Naive thymus-derived CD8-positive, alpha-beta T cell (primary cell): ENCODE data around the gene RARB. TPM values are rescaled to one million over a fixed set of nuclear protein-coding genes. Genes with fewer than 3 reads are reported as not detected.

ENCODE experiments used
- ATAC-seq, 2 donors: fragments of 150-1000 bp; cut with Tn5 transposase in 1 of 2; sonication (Bioruptor Pico), chemical (Tn5 transposase) in 1 of 2; 1 replicate in 1 of 2; 2 replicates in 1 of 2; pipeline ENCODE4 v1.10.0; 2021; ENCODE audit warnings: mild to moderate bottlenecking in 2 of 2, moderate library complexity in 2 of 2
- POLR2A ChIA-PET: fragments of 350-600 bp; sonication (Branson Sonifier 250); formaldehyde crosslinking; loops from one replicate; lab custom pipeline; 2021; ENCODE audit warnings: antibody characterized with exemption; lab: Charles Lee
- DNase-seq, 10 donors: peaks; one replicate each; pipeline versions ENCODE4 v3.0.0 to v3.0.0-alpha.2; 2020 to 2022
- H3K27ac Mint-ChIP-seq, 10 donors: one replicate each; pipeline ENCODE4 v1.8.0; 2020 to 2022; ENCODE audit warnings: mild to moderate bottlenecking in 10 of 10, mixed read lengths in 10 of 10, moderate library complexity in 4 of 10, inconsistent platforms in 1 of 10
- H3K27me3 Mint-ChIP-seq, 5 donors: one replicate each; pipeline ENCODE4 v1.8.0; 2021 to 2022; ENCODE audit warnings: mixed read lengths in 5 of 5
- H3K36me3 Mint-ChIP-seq, 3 donors: one replicate each; pipeline ENCODE4 v1.8.0; 2020 to 2022; ENCODE audit warnings: mixed read lengths in 3 of 3, mild to moderate bottlenecking in 2 of 3, inconsistent platforms in 1 of 3
- H3K4me1 Mint-ChIP-seq, 4 donors: one replicate each; pipeline ENCODE4 v1.8.0; 2021 to 2022; ENCODE audit warnings: mixed read lengths in 4 of 4
- H3K4me3 Mint-ChIP-seq, 10 donors: one replicate each; pipeline ENCODE4 v1.8.0; 2020 to 2022; ENCODE audit warnings: mild to moderate bottlenecking in 10 of 10, mixed read lengths in 10 of 10, moderate library complexity in 6 of 10, inconsistent platforms in 1 of 10
- H3K9me3 Mint-ChIP-seq, 9 donors: one replicate each; pipeline ENCODE4 v1.8.0; 2020 to 2022; ENCODE audit warnings: mixed read lengths in 9 of 9, mild to moderate bottlenecking in 3 of 9, inconsistent platforms in 1 of 9, moderate library complexity in 1 of 9
- polyA plus RNA-seq, 3 donors: library from polyadenylated mRNA; unstranded; fragments of 300-500 nt; fragmentation: Illumina TruSeq; gene quantifications; one replicate each; pipeline ENCODE4 v1.2.3, GENCODE V29; 2021
- total RNA-seq, 8 experiments: library from RNA in 2 of 8; stranded (reverse) in 2 of 8; gene quantifications; one replicate each; pipeline ENCODE4 v1.2.3 and lab custom pipeline; 2021 to 2026

The RARB gene
- total and polyA plus RNA-seq, 5 experiments from 2014 or later = 0.09 TPM; not detected in 4

- POLR2A ChIA-PET = no interaction called here
Observed at GRCh38 chr3:25508433-25508832, 80.4 kb downstream of the RARB start.

GRCh38 chr3:25508901-25509300 is 80.8 kb downstream of the RARB start:
- ATAC-seq (no peak), DNase-seq (no peak)
- no peaks in the 10 kb centered on the region for H3K36me3 Mint-ChIP-seq
- H3K27ac Mint-ChIP-seq = no peak overlapping the region
- H3K4me1 Mint-ChIP-seq = no peaks in the 10 kb centered on the region
- POLR2A ChIA-PET = no interaction called here
- H3K9me3 Mint-ChIP-seq = peaks cover 0 to 2% (median 0%) of the 10 kb centered on the region in 9 donors
- H3K4me3 Mint-ChIP-seq = no peak overlapping the region
- H3K27me3 Mint-ChIP-seq = peaks cover 3 to 11% (median 9%) of the 10 kb centered on the region in 5 donors

More at GRCh38 chr3:25508433-25508832, 80.4 kb downstream of the RARB start:
- Mint-ChIP-seq H3K27ac (no peak overlapping the region), H3K36me3 (no peaks in the 10 kb centered on the region), H3K27me3 (peaks cover 3 to 13% (median 10%) of the 10 kb centered on the region in 5 donors), H3K4me3 (no peak overlapping the region), H3K4me1 (no peaks in the 10 kb centered on the region), H3K9me3 (peaks cover 0 to 2% (median 0%) of the 10 kb centered on the region in 9 donors)
- no peak for ATAC-seq
- DNase-seq = no peak

- Mint-ChIP-seq H3K27me3 (peaks cover 3 to 11% (median 6%) of the 10 kb centered on the region in 5 donors), H3K4me1 (no peaks in the 10 kb centered on the region), H3K4me3 (no peak overlapping the region), H3K36me3 (no peaks in the 10 kb centered on the region), H3K9me3 (peaks cover 0 to 4% (median 0%) of the 10 kb centered on the region in 9 donors), H3K27ac (no peak overlapping the region)
- DNase-seq (no peak), ATAC-seq (no peak)
- POLR2A ChIA-PET = no interaction called here
Observed at GRCh38 chr3:25510797-25511196, 82.7 kb downstream of the RARB start.

GRCh38 chr3:25511972-25512721 is 84.1 kb downstream of the RARB start:
- H3K27ac Mint-ChIP-seq = no peak overlapping the region
- no peak overlapping the region for H3K4me3 Mint-ChIP-seq
- POLR2A ChIA-PET = no interaction called here
- H3K9me3 Mint-ChIP-seq = peaks cover 0 to 4% (median 0%) of the 10 kb centered on the region in 9 donors
- H3K27me3 Mint-ChIP-seq = peaks cover 3 to 11% (median 6%) of the 10 kb centered on the region in 5 donors
- no peaks in the 10 kb centered on the region for H3K4me1 Mint-ChIP-seq
- DNase-seq (no peak), ATAC-seq (no peak)
- no peaks in the 10 kb centered on the region for H3K36me3 Mint-ChIP-seq

GRCh38 chr3:25513642-25514266 is 85.7 kb downstream of the RARB start:
- Mint-ChIP-seq H3K36me3 (no peaks in the 10 kb centered on the region), H3K9me3 (peaks cover 0 to 4% (median 0%) of the 10 kb centered on the region in 9 donors), H3K27ac (no peak overlapping the region), H3K4me3 (no peak overlapping the region), H3K27me3 (peaks cover 3 to 11% (median 8%) of the 10 kb centered on the region in 5 donors), H3K4me1 (no peaks in the 10 kb centered on the region)
- POLR2A ChIA-PET = no interaction called here
- ATAC-seq (no peak), DNase-seq (no peak)

GRCh38 chr3:25515171-25515570 is 87.1 kb downstream of the RARB start:
- no peaks in the 10 kb centered on the region for H3K36me3 Mint-ChIP-seq
- H3K9me3 Mint-ChIP-seq = peaks cover 0 to 4% (median 0%) of the 10 kb centered on the region in 9 donors
- peaks cover 0 to 11% (median 7%) of the 10 kb centered on the region in 5 donors for H3K27me3 Mint-ChIP-seq
- H3K27ac Mint-ChIP-seq = no peak overlapping the region
- H3K4me1 Mint-ChIP-seq = no peaks in the 10 kb centered on the region
- POLR2A ChIA-PET = no interaction called here
- DNase-seq (no peak), ATAC-seq (no peak)
- no peak overlapping the region for H3K4me3 Mint-ChIP-seq

- POLR2A ChIA-PET = no interaction called here
- Mint-ChIP-seq H3K9me3 (no peaks in the 10 kb centered on the region), H3K4me1 (peaks cover 0 to 3% (median 2%) of the 10 kb centered on the region in 4 donors), H3K27ac (no peak overlapping the region), H3K27me3 (peaks cover 2 to 18% (median 10%) of the 10 kb centered on the region in 5 donors), H3K4me3 (no peak overlapping the region), H3K36me3 (no peaks in the 10 kb centered on the region)
- ATAC-seq (no peak), DNase-seq (no peak)
Observed at GRCh38 chr3:25520926-25521559, 93.0 kb downstream of the RARB start.

- DNase-seq (no peak), ATAC-seq (no peak)
- H3K27me3 Mint-ChIP-seq = peaks cover 4 to 25% (median 10%) of the 10 kb centered on the region in 5 donors
- H3K27ac Mint-ChIP-seq = no peak overlapping the region
- POLR2A ChIA-PET = no interaction called here
- peaks cover 0 to 3% (median 3%) of the 10 kb centered on the region in 3 donors for H3K36me3 Mint-ChIP-seq
- peaks cover 0 to 6% (median 2%) of the 10 kb centered on the region in 4 donors for H3K4me1 Mint-ChIP-seq
- H3K4me3 Mint-ChIP-seq = no peak overlapping the region
- H3K9me3 Mint-ChIP-seq = peaks cover 3 to 24% (median 8%) of the 10 kb centered on the region in 9 donors
Observed at GRCh38 chr3:25527336-25527735, 99.3 kb downstream of the RARB start.

- Mint-ChIP-seq H3K4me3 (no peak overlapping the region), H3K4me1 (peaks cover 0 to 6% (median 2%) of the 10 kb centered on the region in 4 donors), H3K9me3 (peaks cover 5 to 28% (median 12%) of the 10 kb centered on the region in 9 donors), H3K27ac (no peak overlapping the region), H3K36me3 (peaks cover 0 to 8% (median 3%) of the 10 kb centered on the region in 3 donors), H3K27me3 (peaks cover 3 to 25% (median 10%) of the 10 kb centered on the region in 5 donors)
- DNase-seq (no peak), ATAC-seq (no peak)
- POLR2A ChIA-PET = no interaction called here
Observed at GRCh38 chr3:25527801-25528200, 99.7 kb downstream of the RARB start.

GRCh38 chr3:25531971-25532370 is 103.9 kb downstream of the RARB start:
- Mint-ChIP-seq H3K27ac (no peak overlapping the region), H3K9me3 (peaks cover 5 to 28% (median 12%) of the 10 kb centered on the region in 9 donors), H3K4me1 (no peaks in the 10 kb centered on the region), H3K27me3 (peaks cover 2 to 8% (median 5%) of the 10 kb centered on the region in 5 donors), H3K36me3 (peaks cover 0 to 8% (median 3%) of the 10 kb centered on the region in 3 donors), H3K4me3 (no peak overlapping the region)
- POLR2A ChIA-PET = no interaction called here
- ATAC-seq = no peak
- no peak for DNase-seq

GRCh38 chr3:25532431-25533162 is 104.5 kb downstream of the RARB start:
- ATAC-seq = no peak
- H3K36me3 Mint-ChIP-seq = peaks cover 0 to 8% (median 3%) of the 10 kb centered on the region in 3 donors
- no peak overlapping the region for H3K4me3 Mint-ChIP-seq
- H3K27me3 Mint-ChIP-seq = peaks cover 2 to 8% (median 5%) of the 10 kb centered on the region in 5 donors
- H3K4me1 Mint-ChIP-seq = no peaks in the 10 kb centered on the region
- H3K9me3 Mint-ChIP-seq = peaks cover 5 to 28% (median 12%) of the 10 kb centered on the region in 9 donors
- DNase-seq = no peak
- POLR2A ChIA-PET = no interaction called here
- H3K27ac Mint-ChIP-seq = no peak overlapping the region

GRCh38 chr3:25533399-25533798 is 105.3 kb downstream of the RARB start:
- Mint-ChIP-seq H3K4me3 (no peak overlapping the region), H3K27me3 (peaks cover 0 to 4% (median 2%) of the 10 kb centered on the region in 5 donors), H3K4me1 (no peaks in the 10 kb centered on the region), H3K9me3 (peaks cover 5 to 28% (median 12%) of the 10 kb centered on the region in 9 donors), H3K27ac (no peak overlapping the region), H3K36me3 (peaks cover 0 to 8% (median 3%) of the 10 kb centered on the region in 3 donors)
- DNase-seq (no peak), ATAC-seq (no peak)
- POLR2A ChIA-PET = no interaction called here
